GM19452 (cell line): Measurements from ENCODE around the gene ZMAT5.

Experiments used
- ATAC-seq: cut with Tn5 transposase; IDR thresholded peaks from one replicate; pipeline ENCODE4 v1.9.1; 2021; ENCODE audit not compliant: unreplicated experiment

Gene ZMAT5

GRCh38 chr22:29712119-29712518, 54.7 kb downstream of the ZMAT5 start:
- no peak for ATAC-seq

GRCh38 chr22:29710922-29711593, 55.7 kb downstream of the ZMAT5 start:
- ATAC-seq, result no peak

- ATAC-seq, result no peak
Observed at GRCh38 chr22:29710193-29710592, 56.6 kb downstream of the ZMAT5 start.

GRCh38 chr22:29707471-29707870, 59.3 kb downstream of the ZMAT5 start:
- ATAC-seq, result no peak

GRCh38 chr22:29707010-29707409, 59.8 kb downstream of the ZMAT5 start:
- no peak for ATAC-seq

GRCh38 chr22:29706486-29706885, 60.3 kb downstream of the ZMAT5 start:
- no peak for ATAC-seq

- ATAC-seq, result no peak
Observed at GRCh38 chr22:29705651-29706050, 61.2 kb downstream of the ZMAT5 start.

GRCh38 chr22:29704528-29705285, 62.1 kb downstream of the ZMAT5 start:
- no peak for ATAC-seq

- ATAC-seq, result no peak
Observed at GRCh38 chr22:29703569-29704195, 63.1 kb downstream of the ZMAT5 start.

- no peak for ATAC-seq
Observed at GRCh38 chr22:29702931-29703501, 63.8 kb downstream of the ZMAT5 start.

GRCh38 chr22:29702000-29702930, 64.5 kb downstream of the ZMAT5 start:
- no peak for ATAC-seq

- no peak for ATAC-seq
Observed at GRCh38 chr22:29701155-29701999, 65.4 kb downstream of the ZMAT5 start.

GRCh38 chr22:29700900-29701154, 66.0 kb downstream of the ZMAT5 start:
- no peak for ATAC-seq

- no peak for ATAC-seq
Observed at GRCh38 chr22:29700206-29700899, 66.5 kb downstream of the ZMAT5 start.

- ATAC-seq, result no peak
Observed at GRCh38 chr22:29697853-29698598, 68.8 kb downstream of the ZMAT5 start.

GRCh38 chr22:29695129-29695926, 71.5 kb downstream of the ZMAT5 start:
- no peak for ATAC-seq

- ATAC-seq, result no peak
Observed at GRCh38 chr22:29693671-29694070, 73.1 kb downstream of the ZMAT5 start.

GRCh38 chr22:29693161-29693560, 73.6 kb downstream of the ZMAT5 start:
- no peak for ATAC-seq
